Psoas muscle (tissue), 8 donors: ENCODE data around the gene C1QTNF6. TPM values are rescaled to one million over a fixed set of nuclear protein-coding genes. Genes with fewer than 3 reads are reported as not detected.

ENCODE experiments used
- ATAC-seq, 4 donors: fragments of 200-7000 bp; cut with Tn5 transposase; one replicate each; pipeline ENCODE4 v1.9.1; 2020; ENCODE audit warnings: moderate library complexity in 3 of 4, mild to moderate bottlenecking in 2 of 4
- DNase-seq, 2 donors: peaks; one replicate each; pipeline ENCODE4 v3.0.0-alpha.2; 2020
- H3K27ac ChIP-seq: fragments of 200-600 bp; one replicate; pipeline ENCODE4 v1.8.0; 2022
- H3K27me3 ChIP-seq, 3 donors: fragments of 200-600 bp in 1 of 3; one replicate each; pipeline versions ENCODE4 v1.6.1 to v1.8.0; 2013 to 2022; ENCODE audit warnings: low read length in 2 of 3, mild to moderate bottlenecking in 2 of 3, moderate library complexity in 1 of 3; ENCODE audit not compliant: insufficient read depth in 3 of 3
- H3K36me3 ChIP-seq, 2 donors: fragments of 200-600 bp in 1 of 2; one replicate each; pipeline versions ENCODE4 v1.6.1 to v1.8.0; 2013 to 2022; ENCODE audit warnings: low read depth in 1 of 2, mild to moderate bottlenecking in 1 of 2, moderate library complexity in 1 of 2; ENCODE audit not compliant: insufficient read depth in 1 of 2
- H3K4me1 ChIP-seq: fragments of 200-600 bp; one replicate; pipeline ENCODE4 v1.8.0; 2022
- H3K4me3 ChIP-seq: fragments of 200-600 bp; one replicate; pipeline ENCODE4 v1.8.0; 2022; ENCODE audit warnings: mild to moderate bottlenecking
- H3K9me3 ChIP-seq: fragments of 200-600 bp; one replicate; pipeline ENCODE4 v1.8.0; 2022
- CTCF ChIP-seq: fragments of 200-600 bp; IDR thresholded peaks from one replicate; pipeline ENCODE4 v1.8.0; 2022; ENCODE audit warnings: antibody characterized with exemption
- WGBS, 3 donors: extraction: QIAGEN DNeasy Blood & Tissue Kit; methylation state at CpG; one replicate each; pipeline versions ENCODE4 v1.1.6 to v1.1.7; 2013; 5-methylcytosine and 5-hydroxymethylcytosine counted together
- intact Hi-C, 2 donors: fragments of 100-400 bp; cut with DNase I; formaldehyde crosslinking; loops; one replicate each; pipeline versions ENCODE4 v1.11.0 to v1.14.2; 2022
- polyA plus RNA-seq, 3 donors: library from polyadenylated mRNA; stranded (reverse); fragments of 200-250 nt; gene quantifications; one replicate each; pipeline ENCODE4 v1.2.3, GENCODE V29; 2013
- total RNA-seq, 4 donors: library from RNA; stranded (reverse); fragmentation: NEBNext Ultra II Directional in 2 of 4; extraction: Animal tissue kit (Norgen Biotek cat#: 25700) in 2 of 4; gene quantifications; one replicate each; pipeline versions ENCODE4 v1.2.1 to v1.2.4, GENCODE V29; 2021 to 2023
- donor health status: healthy with polysubstance abuse.
- donor health status: DM: no; HTN: no; CAD: no; lungs with moderate emphysema.
- donor health status: Bipolar disorder and iron deficiency.
- donor health status: healthy.
- donor health status: DM: yes; HTN: yes; CAD: no.
- donor health status: DM: no; HTN: no; CAD: no.
- donor health status: DM: no; HTN: no; CAD: no.
- donor health status: DM: yes; HTN: yes; CAD: no.

Gene C1QTNF6
- total and polyA plus RNA-seq, 7 donors = 0.66 to 8.2 (median 1.0) TPM

DNA sequence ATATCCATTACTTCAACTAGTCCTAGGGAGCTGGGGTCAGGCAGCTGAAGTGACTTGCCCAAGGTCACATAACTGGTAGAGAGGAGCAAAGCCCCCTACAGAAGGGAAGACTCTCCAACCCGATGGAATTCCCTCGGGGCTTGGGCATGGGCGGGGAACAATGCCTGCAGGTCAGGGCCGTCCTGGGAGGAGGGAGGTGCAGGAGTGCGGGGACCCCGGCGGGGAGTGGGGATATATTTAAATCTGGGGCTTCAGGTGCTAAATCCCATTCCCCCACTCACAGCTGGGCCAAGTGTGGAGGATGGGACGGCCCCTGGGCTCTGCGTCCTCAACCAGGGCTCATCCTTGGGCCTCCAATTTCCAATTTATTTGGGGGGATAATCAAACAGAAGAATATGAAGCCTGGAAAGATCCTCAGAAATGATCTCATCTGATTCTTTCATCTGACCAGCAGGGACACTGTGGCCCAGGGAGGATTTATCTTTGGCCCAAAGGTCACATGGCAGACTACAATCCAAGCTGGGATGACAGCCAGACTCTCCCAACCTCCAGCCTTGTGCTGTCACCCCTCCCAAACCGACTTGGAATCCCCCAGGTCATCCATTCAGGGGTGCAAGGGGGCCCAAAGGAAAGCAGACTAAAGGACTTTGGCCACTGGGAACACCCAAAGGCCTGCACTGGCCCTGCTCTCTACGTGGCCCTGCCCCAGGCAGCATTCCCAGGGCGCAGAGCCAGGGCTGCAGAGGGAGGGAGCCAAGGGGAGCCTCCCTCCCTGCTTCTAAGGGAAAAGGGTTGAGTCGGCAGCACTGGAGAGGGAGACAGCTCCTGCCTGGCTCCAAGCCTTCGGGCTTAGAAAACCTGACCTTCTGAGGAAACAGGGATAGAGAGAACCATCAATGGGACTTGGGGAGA lies 8.7 kb upstream of the C1QTNF6 start:
- peak overlapping the region; percentile 8 for H3K4me3 ChIP-seq
- H3K4me1 ChIP-seq = peaks cover 34% of the 10 kb centered on the region

GRCh38 chr22:37195921-37196320 lies 7.9 kb upstream of the C1QTNF6 start:
- H3K27me3 ChIP-seq = no peaks in the 10 kb centered on the region
- intact Hi-C loops = no loop called here
- ATAC-seq (no peak), DNase-seq (peak in 1 of 2 donors; percentile 40)
- H3K4me1 ChIP-seq = peaks cover 34% of the 10 kb centered on the region
- no peak for TF ChIP-seq CTCF
- no peak overlapping the region for H3K4me3 ChIP-seq
- H3K9me3 ChIP-seq = no peaks in the 10 kb centered on the region
- H3K27ac ChIP-seq = peak overlapping the region; percentile 98
- no peaks in the 10 kb centered on the region for H3K36me3 ChIP-seq
- WGBS, 3 donors = 57 to 71% (median 69%) methylated on average over 4 of the region's 4 CpGs

More for the DNA sequence above, 8.7 kb upstream of the C1QTNF6 start:
- intact Hi-C loops = no loop called here
- Histone ChIP-seq H3K27me3 (no peaks in the 10 kb centered on the region), H3K27ac (peak overlapping the region; percentile 98), H3K9me3 (no peaks in the 10 kb centered on the region), H3K36me3 (no peaks in the 10 kb centered on the region)
- peak; percentile 88 to 93 for DNase-seq
- peak; percentile 43 for TF ChIP-seq CTCF
- 16 to 24% (median 21%) methylated on average over 14 of the region's 14 CpGs for WGBS, 3 donors
- peak; percentile 43 to 64 (median 56) for ATAC-seq

GRCh38 chr22:37194750-37195149 lies 6.7 kb upstream of the C1QTNF6 start:
- no peak overlapping the region for H3K4me3 ChIP-seq
- 91 to 96% (median 92%) methylated on average over 3 of the region's 3 CpGs for WGBS, 3 donors
- DNase-seq = no peak
- TF ChIP-seq CTCF = no peak
- no peaks in the 10 kb centered on the region for H3K36me3 ChIP-seq
- intact Hi-C loops = no loop called here
- peaks cover 38% of the 10 kb centered on the region for H3K4me1 ChIP-seq
- H3K27me3 ChIP-seq = no peaks in the 10 kb centered on the region
- no peak for ATAC-seq
- H3K27ac ChIP-seq = peak overlapping the region; percentile 98
- no peaks in the 10 kb centered on the region for H3K9me3 ChIP-seq

DNA sequence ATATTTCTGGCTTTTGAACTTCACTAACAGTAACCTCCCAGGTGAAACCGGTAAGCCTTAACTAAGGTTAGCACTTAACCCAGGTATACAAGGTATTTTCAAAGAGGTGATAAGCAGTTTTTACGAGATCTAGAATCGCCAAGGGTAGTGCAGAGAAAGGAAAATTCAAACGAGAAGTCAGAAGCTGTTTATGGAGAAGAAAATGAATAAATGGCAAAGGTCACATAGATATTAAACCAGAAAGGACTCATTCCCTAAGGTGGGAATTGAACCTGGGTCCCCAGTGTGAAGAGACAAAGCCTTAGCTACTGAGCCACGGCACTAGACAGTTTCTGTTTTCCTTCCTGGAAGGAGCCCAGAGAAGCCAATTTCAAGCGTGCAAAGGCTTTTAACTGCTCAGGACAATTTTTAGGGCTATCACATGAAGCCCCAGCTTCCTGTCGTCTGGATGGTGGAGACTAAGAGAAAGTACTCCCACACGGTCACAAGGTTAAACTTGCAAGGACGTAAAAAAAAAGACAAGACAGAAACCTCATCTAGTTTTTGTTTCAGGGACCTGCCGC lies 5.7 kb upstream of the C1QTNF6 start:
- peaks cover 48% of the 10 kb centered on the region for H3K4me1 ChIP-seq
- no peaks in the 10 kb centered on the region for H3K9me3 ChIP-seq
- no peak overlapping the region for H3K4me3 ChIP-seq
- WGBS, 3 donors = 55 to 63% (median 59%) methylated on average over 10 of the region's 10 CpGs
- DNase-seq = peak in 1 of 2 donors; percentile 4
- H3K27ac ChIP-seq = peak overlapping the region; percentile 47
- no peaks in the 10 kb centered on the region for H3K27me3 ChIP-seq
- no peak for TF ChIP-seq CTCF
- ATAC-seq = no peak
- H3K36me3 ChIP-seq = no peaks in the 10 kb centered on the region
- intact Hi-C loops = no loop called here
